Hippocampal formation (tissue), 2 donors: Measurements from ENCODE around the gene STOML1.

Experiments
- DNase-seq, 2 donors: peaks; one replicate each; lab custom pipeline; 2025; lab: John Stamatoyannopoulos, UW

Gene STOML1

GRCh38 chr15:74019734-74020133 is 27.6 kb upstream of the STOML1 start:
- no peak for DNase-seq

GRCh38 chr15:74013374-74013894 is 21.3 kb upstream of the STOML1 start:
- no peak for DNase-seq

- DNase-seq: no peak
These were observed 19.5 kb upstream of the STOML1 start for GRCh38 chr15:74011610-74012009.

GRCh38 chr15:74010929-74011540 is 18.9 kb upstream of the STOML1 start:
- no peak for DNase-seq

GRCh38 chr15:74008901-74009300 is 16.8 kb upstream of the STOML1 start:
- DNase-seq: no peak

- DNase-seq: no peak
These were observed 15.8 kb upstream of the STOML1 start for GRCh38 chr15:74007820-74008371.

- no peak for DNase-seq
These were observed 14.9 kb upstream of the STOML1 start for GRCh38 chr15:74006774-74007639.

- DNase-seq: no peak
These were observed 5.9 kb upstream of the STOML1 start for GRCh38 chr15:73997986-73998385.

GRCh38 chr15:73996939-73997338 is 4.8 kb upstream of the STOML1 start:
- DNase-seq: peak in 1 of 2 donors; percentile 16

GRCh38 chr15:73996267-73996666 is 4.2 kb upstream of the STOML1 start:
- no peak for DNase-seq

GRCh38 chr15:73994912-73995622 is 3.0 kb upstream of the STOML1 start:
- no peak for DNase-seq

- peak; percentile 93 to 96 for DNase-seq
These were observed 2.4 kb upstream of the STOML1 start, which contains the start of gene PML for GRCh38 chr15:73994413-73994883. PML (plus strand) TSS chr15:73994716; CDS start chr15:73994813, 97 bp downstream.

- DNase-seq: no peak
These were observed 1.3 kb upstream of the STOML1 start for GRCh38 chr15:73993211-73993994.

- no peak for DNase-seq
These were observed 451 bp upstream of the STOML1 start for GRCh38 chr15:73992594-73992898.

- peak in 1 of 2 donors; percentile 24 for DNase-seq
These were observed 835 bp downstream of the STOML1 start for GRCh38 chr15:73991260-73991659.

GRCh38 chr15:73990250-73991005 is 1.7 kb downstream of the STOML1 start:
- DNase-seq: no peak

- no peak for DNase-seq
These were observed 2.9 kb downstream of the STOML1 start for GRCh38 chr15:73989001-73989798.

- DNase-seq: no peak
These were observed 3.6 kb downstream of the STOML1 start for GRCh38 chr15:73988445-73988969.

GRCh38 chr15:73987681-73988444 is 4.2 kb downstream of the STOML1 start:
- DNase-seq: no peak
